Measurements from ENCODE around the gene TMEM200A. TPM values are rescaled to one million over a fixed set of nuclear protein-coding genes. Genes with fewer than 3 reads are reported as not detected.

The TMEM200A gene
- total and polyA plus RNA-seq, 2 experiments from 2014 or later, result 44.5 to 47.0 TPM

DNA sequence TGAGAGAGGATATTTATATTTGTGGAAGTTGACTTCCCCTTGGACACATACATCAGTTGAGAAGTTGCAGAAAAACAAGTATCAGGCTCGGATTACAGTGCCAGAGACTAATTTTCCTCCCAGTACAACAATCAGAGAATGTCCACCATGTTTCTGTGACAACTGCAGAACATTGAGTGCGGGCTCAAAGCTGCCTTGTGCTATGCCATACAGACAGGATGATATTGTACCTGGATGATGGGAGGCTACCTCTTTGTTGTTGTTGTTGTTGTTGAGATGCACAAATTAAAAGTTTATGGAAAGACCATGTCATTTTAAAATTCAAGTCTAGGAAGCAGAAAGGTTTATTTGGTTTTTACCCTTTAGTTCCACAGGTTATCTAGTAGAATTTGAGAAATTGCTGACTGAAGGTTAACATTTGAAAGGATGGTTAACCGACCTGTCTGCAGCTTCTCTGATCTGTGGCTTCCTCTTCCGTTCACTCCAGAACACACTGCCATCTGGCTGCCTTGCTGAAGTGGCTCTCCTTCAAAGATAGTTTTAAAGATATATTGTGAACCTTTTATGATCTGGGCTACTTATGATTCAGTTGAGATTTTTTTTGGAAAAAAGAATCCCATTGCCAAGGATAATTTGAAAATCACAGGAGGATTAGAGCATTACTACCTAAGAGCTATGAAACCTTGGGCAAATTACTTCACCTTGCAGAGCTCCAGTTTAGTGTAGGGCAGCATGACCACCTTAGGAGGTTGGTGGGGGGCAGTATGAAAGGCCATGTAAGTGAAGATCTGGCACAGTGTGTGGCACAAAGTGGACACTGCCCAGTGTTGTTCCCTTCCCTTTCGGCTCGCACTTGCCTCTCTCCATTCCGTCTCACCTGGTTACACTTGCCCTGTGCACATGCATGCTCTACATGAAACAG lies 15.9 kb downstream of the TMEM200A start:
- Histone ChIP-seq H3K4me2 (ENCODE audit: unreplicated experiment) (no peak overlapping the region), H3K27ac (no peak overlapping the region), H3K36me3 (ENCODE audit: low read depth) (no peaks in the 10 kb centered on the region), H3K4me3 (no peak overlapping the region), H3K9ac (no peak overlapping the region), H3K79me2 (ENCODE audit: insufficient read depth) (peaks cover 87% of the 10 kb centered on the region), H3F3A (ENCODE audit: insufficient read depth) (peaks cover 8% of the 10 kb centered on the region; the same call in 1 of the 2 replicates), H3K9me3 (ENCODE audit: low read depth) (no peaks in the 10 kb centered on the region), H2AFZ (no peak overlapping the region), H3K9me2 (ENCODE audit: insufficient read depth) (no peaks in the 10 kb centered on the region), H3K4me1 (ENCODE audit: insufficient read depth) (peaks cover 20% of the 10 kb centered on the region), H4K20me1 (ENCODE audit: insufficient read depth) (no peaks in the 10 kb centered on the region), H3K27me3 (replicated peaks; ENCODE audit: insufficient read depth) (no peaks in the 10 kb centered on the region)
- TF ChIP-seq EZH2phosphoT487 (IDR thresholded peaks at IDR 0.05; ENCODE audit: insufficient read depth, low read depth) (no peak), EZH2 (IDR thresholded peaks at IDR 0.05; ENCODE audit: insufficient read depth, poor library complexity, severe bottlenecking) (no peak)
- 90 to 92% methylated on average over 7 of the region's 7 CpGs for WGBS, 2 experiments (ENCODE audit: low coverage in 1 of 2, low lambda C conversion rate in 2 of 2, missing lambda C conversion rate in 2 of 2)
- in situ Hi-C loops (cut with MboI), result no loop called here
- no peak for DNase-seq

GRCh38 chr6:130382872-130383490 lies 17.2 kb downstream of the TMEM200A start:
- peaks cover 8% of the 10 kb centered on the region; the same call in 1 of the 2 replicates for H3F3A ChIP-seq (ENCODE audit: insufficient read depth)
- no peak overlapping the region for H3K4me3 ChIP-seq
- H3K9ac ChIP-seq, result no peak overlapping the region
- no peak for DNase-seq
- WGBS, 2 experiments (ENCODE audit: low coverage in 1 of 2, low lambda C conversion rate in 2 of 2, missing lambda C conversion rate in 2 of 2), result 78 to 80% methylated on average over 9 of the region's 9 CpGs
- H3K36me3 ChIP-seq (ENCODE audit: low read depth), result peaks cover 7% of the 10 kb centered on the region; the same call in 1 of the 2 replicates
- no peaks in the 10 kb centered on the region for H3K27me3 ChIP-seq (replicated peaks; ENCODE audit: insufficient read depth)
- TF ChIP-seq EZH2phosphoT487 (IDR thresholded peaks at IDR 0.05; ENCODE audit: insufficient read depth, low read depth), result no peak
- no peak for TF ChIP-seq EZH2 (IDR thresholded peaks at IDR 0.05; ENCODE audit: insufficient read depth, poor library complexity, severe bottlenecking)
- peaks cover 74% of the 10 kb centered on the region for H3K79me2 ChIP-seq (ENCODE audit: insufficient read depth)
- H4K20me1 ChIP-seq (ENCODE audit: insufficient read depth), result no peaks in the 10 kb centered on the region
- H2AFZ ChIP-seq, result no peak overlapping the region
- in situ Hi-C loops (cut with MboI), result no loop called here
- H3K27ac ChIP-seq, result no peak overlapping the region
- H3K9me3 ChIP-seq (ENCODE audit: low read depth), result no peaks in the 10 kb centered on the region
- H3K9me2 ChIP-seq (ENCODE audit: insufficient read depth), result no peaks in the 10 kb centered on the region
- H3K4me2 ChIP-seq (ENCODE audit: unreplicated experiment), result no peak overlapping the region
- H3K4me1 ChIP-seq (ENCODE audit: insufficient read depth), result peaks cover 20% of the 10 kb centered on the region

DNA sequence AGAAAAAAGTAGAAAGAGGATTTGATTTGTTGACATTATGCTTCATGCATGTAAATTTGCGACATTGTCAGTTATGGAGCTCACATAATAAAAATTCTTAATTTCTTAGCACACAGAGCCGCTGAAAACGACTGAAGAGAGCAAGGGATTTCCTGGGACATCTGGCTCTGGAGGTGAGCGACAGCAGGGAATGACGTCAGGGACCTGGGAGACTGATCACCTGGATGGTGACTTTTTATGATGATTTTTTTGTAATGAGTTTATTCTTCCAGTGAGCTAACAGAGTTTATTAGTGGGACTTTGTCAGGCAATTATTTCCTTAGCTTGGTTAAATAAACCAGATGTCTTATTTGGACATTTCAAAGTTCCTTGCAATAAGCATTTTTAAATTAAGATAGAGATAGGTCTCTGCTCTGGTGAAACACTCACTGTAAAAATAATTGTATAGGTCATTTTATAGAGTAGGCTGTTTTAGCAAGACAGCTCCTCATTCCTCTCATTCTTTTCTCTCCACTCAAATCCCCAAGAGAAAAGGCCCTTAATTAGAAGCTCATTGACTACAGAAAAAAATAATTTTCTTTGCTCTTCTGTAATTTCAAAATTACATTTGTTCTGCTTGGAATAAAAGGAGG lies 19.4 kb downstream of the TMEM200A start:
- peak overlapping the region; percentile 6; the same call in 1 of the 2 replicates for H3K4me3 ChIP-seq
- peaks cover 8% of the 10 kb centered on the region; the same call in 1 of the 2 replicates for H3F3A ChIP-seq (ENCODE audit: insufficient read depth)
- H3K27ac ChIP-seq, result no peak overlapping the region
- 74 to 75% methylated on average over 5 of the region's 5 CpGs for WGBS, 2 experiments (ENCODE audit: low coverage in 1 of 2, low lambda C conversion rate in 2 of 2, missing lambda C conversion rate in 2 of 2)
- H4K20me1 ChIP-seq (ENCODE audit: insufficient read depth), result no peaks in the 10 kb centered on the region
- no peaks in the 10 kb centered on the region for H3K27me3 ChIP-seq (replicated peaks; ENCODE audit: insufficient read depth)
- H3K9me3 ChIP-seq (ENCODE audit: low read depth), result no peaks in the 10 kb centered on the region
- peak overlapping the region; percentile 19 for H3K4me2 ChIP-seq (ENCODE audit: unreplicated experiment)
- H2AFZ ChIP-seq, result no peak overlapping the region
- peaks cover 58% of the 10 kb centered on the region for H3K79me2 ChIP-seq (ENCODE audit: insufficient read depth)
- H3K36me3 ChIP-seq (ENCODE audit: low read depth), result peaks cover 10% of the 10 kb centered on the region; the same call in 1 of the 2 replicates
- no peak overlapping the region for H3K9ac ChIP-seq
- H3K9me2 ChIP-seq (ENCODE audit: insufficient read depth), result no peaks in the 10 kb centered on the region
- in situ Hi-C loops (cut with MboI), result no loop called here
- peak; percentile 79 for DNase-seq
- H3K4me1 ChIP-seq (ENCODE audit: insufficient read depth), result peaks cover 20% of the 10 kb centered on the region
- TF ChIP-seq EZH2 (IDR thresholded peaks at IDR 0.05; ENCODE audit: insufficient read depth, poor library complexity, severe bottlenecking) (no peak), EZH2phosphoT487 (IDR thresholded peaks at IDR 0.05; ENCODE audit: insufficient read depth, low read depth) (no peak)

GRCh38 chr6:130389142-130389541 lies 23.3 kb downstream of the TMEM200A start:
- 98% methylated on average over 3 of the region's 3 CpGs for WGBS, 2 experiments (ENCODE audit: low coverage in 1 of 2, low lambda C conversion rate in 2 of 2, missing lambda C conversion rate in 2 of 2)
- H3K79me2 ChIP-seq (ENCODE audit: insufficient read depth), result peaks cover 34% of the 10 kb centered on the region
- in situ Hi-C loops (cut with MboI), result no loop called here

More at GRCh38 chr6:130389142-130389541, 23.3 kb downstream of the TMEM200A start:
- Histone ChIP-seq H3K9ac (no peak overlapping the region), H3K27ac (no peak overlapping the region), H3K4me1 (ENCODE audit: insufficient read depth) (peaks cover 28% of the 10 kb centered on the region), H3K9me2 (ENCODE audit: insufficient read depth) (no peaks in the 10 kb centered on the region), H4K20me1 (ENCODE audit: insufficient read depth) (no peaks in the 10 kb centered on the region), H3K27me3 (replicated peaks; ENCODE audit: insufficient read depth) (no peaks in the 10 kb centered on the region), H3K36me3 (ENCODE audit: low read depth) (peaks cover 14% of the 10 kb centered on the region; the same call in 1 of the 2 replicates), H2AFZ (no peak overlapping the region), H3F3A (ENCODE audit: insufficient read depth) (peaks cover 18% of the 10 kb centered on the region; the same call in 1 of the 2 replicates), H3K4me3 (no peak overlapping the region), H3K4me2 (ENCODE audit: unreplicated experiment) (no peak overlapping the region), H3K9me3 (ENCODE audit: low read depth) (no peaks in the 10 kb centered on the region)
- DNase-seq, result no peak
- TF ChIP-seq EZH2 (IDR thresholded peaks at IDR 0.05; ENCODE audit: insufficient read depth, poor library complexity, severe bottlenecking) (no peak), EZH2phosphoT487 (IDR thresholded peaks at IDR 0.05; ENCODE audit: insufficient read depth, low read depth) (no peak)
